Prostate gland (tissue), 2 donors: ENCODE data around the gene GAK.

Source experiments
- POLR2A ChIP-seq: fragments of 450-650 bp; IDR thresholded peaks from one replicate; pipeline ENCODE4 v1.6.1; 2016; ENCODE audit warnings: antibody characterized with exemption, mild to moderate bottlenecking
- TF ChIP-seq, protein P1 (sequence below), 4 experiments: fragments of 200-600 bp in 2 of 4; fragments of 450-650 bp in 2 of 4; sonication (generic) in 2 of 4; IDR thresholded peaks; 1 replicate in 3 of 4; 2 replicates in 1 of 4; pipeline ENCODE4 v1.5.1; 2016 to 2019; ENCODE audit warnings: antibody characterized with exemption in 4 of 4, mild to moderate bottlenecking in 2 of 4, moderate library complexity in 2 of 4

- TF ChIP-seq, protein P1, sequence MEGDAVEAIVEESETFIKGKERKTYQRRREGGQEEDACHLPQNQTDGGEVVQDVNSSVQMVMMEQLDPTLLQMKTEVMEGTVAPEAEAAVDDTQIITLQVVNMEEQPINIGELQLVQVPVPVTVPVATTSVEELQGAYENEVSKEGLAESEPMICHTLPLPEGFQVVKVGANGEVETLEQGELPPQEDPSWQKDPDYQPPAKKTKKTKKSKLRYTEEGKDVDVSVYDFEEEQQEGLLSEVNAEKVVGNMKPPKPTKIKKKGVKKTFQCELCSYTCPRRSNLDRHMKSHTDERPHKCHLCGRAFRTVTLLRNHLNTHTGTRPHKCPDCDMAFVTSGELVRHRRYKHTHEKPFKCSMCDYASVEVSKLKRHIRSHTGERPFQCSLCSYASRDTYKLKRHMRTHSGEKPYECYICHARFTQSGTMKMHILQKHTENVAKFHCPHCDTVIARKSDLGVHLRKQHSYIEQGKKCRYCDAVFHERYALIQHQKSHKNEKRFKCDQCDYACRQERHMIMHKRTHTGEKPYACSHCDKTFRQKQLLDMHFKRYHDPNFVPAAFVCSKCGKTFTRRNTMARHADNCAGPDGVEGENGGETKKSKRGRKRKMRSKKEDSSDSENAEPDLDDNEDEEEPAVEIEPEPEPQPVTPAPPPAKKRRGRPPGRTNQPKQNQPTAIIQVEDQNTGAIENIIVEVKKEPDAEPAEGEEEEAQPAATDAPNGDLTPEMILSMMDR (IDR thresholded peaks at IDR 0.05) = no peak
- no peak for TF ChIP-seq POLR2A
Measured at GRCh38 chr4:822361-823175, 109.5 kb downstream of the GAK start.
